OCI-LY7 (cell line): ENCODE measurements around the gene NTRK3. TPM values are rescaled to one million over a fixed set of nuclear protein-coding genes. Genes with fewer than 3 reads are reported as not detected.

ENCODE experiments used
- BruUV-seq: library from RNA; stranded (reverse); fragments of 400-500 nt; replicated peaks from 2 replicates; lab custom pipeline; 2021; lab: Mats Ljungman, UMichigan
- CTCF ChIA-PET: fragments of 300-600 bp; sonication (Branson Sonifier 250); formaldehyde crosslinking; loops from one replicate; lab custom pipeline; 2022; ENCODE audit warnings: antibody characterized with exemption; ENCODE audit not compliant: unreplicated experiment; lab: Charles Lee
- POLR2A ChIA-PET: fragments of 300-600 bp; sonication (Branson Sonifier 250); formaldehyde crosslinking; loops from one replicate; lab custom pipeline; 2022; ENCODE audit warnings: antibody characterized with exemption; lab: Charles Lee
- DNase-seq: peaks from one replicate; pipeline ENCODE4 v3.0.0-alpha.2; 2015; ENCODE audit warnings: low spot score
- H2AFZ ChIP-seq: fragments of 200-600 bp; sonication (generic), shearing (Covaris generic); 2 replicates; pipeline ENCODE4 v1.6.1; 2014; ENCODE audit warnings: mild to moderate bottlenecking, antibody characterized with exemption, low read length, moderate library complexity
- H3K27ac ChIP-seq: fragments of 200-600 bp; sonication (generic); 2 replicates; pipeline ENCODE4 v1.5.1; 2014; ENCODE audit warnings: mixed run types, low read depth, mild to moderate bottlenecking, moderate library complexity, low read length, inconsistent platforms; ENCODE audit not compliant: poor library complexity, severe bottlenecking
- H3K36me3 ChIP-seq: fragments of 200-600 bp; sonication (generic); 2 replicates; pipeline ENCODE4 v1.6.1; 2014; ENCODE audit warnings: mild to moderate bottlenecking, antibody characterized with exemption, low read length, moderate library complexity, mixed read lengths; ENCODE audit not compliant: insufficient read depth
- H3K4me1 ChIP-seq: fragments of 200-600 bp; sonication (generic); 2 replicates; pipeline ENCODE4 v1.5.1; 2014; ENCODE audit warnings: mild to moderate bottlenecking, low read length; ENCODE audit not compliant: insufficient read depth, poor library complexity, severe bottlenecking
- H3K4me2 ChIP-seq: fragments of 200-600 bp; sonication (generic); 2 replicates; pipeline ENCODE4 v1.6.1; 2014; ENCODE audit warnings: mild to moderate bottlenecking, low read length
- H3K4me3 ChIP-seq: fragments of 200-600 bp; sonication (generic); 2 replicates; pipeline ENCODE4 v1.5.1; 2014; ENCODE audit warnings: mild to moderate bottlenecking, low read depth, low read length; ENCODE audit not compliant: poor library complexity, severe bottlenecking
- H3K79me2 ChIP-seq: fragments of 200-600 bp; sonication (generic); 2 replicates; pipeline ENCODE4 v1.6.1; 2016; ENCODE audit warnings: low read depth, mild to moderate bottlenecking, low read length, moderate library complexity, mixed read lengths; ENCODE audit not compliant: insufficient read depth
- H3K9me2 ChIP-seq: fragments of 200-600 bp; sonication (generic); 2 replicates; pipeline ENCODE4 v1.6.1; 2016; ENCODE audit warnings: mild to moderate bottlenecking, low read length, mixed read lengths; ENCODE audit not compliant: insufficient read depth
- H3K9me3 ChIP-seq: fragments of 200-600 bp; sonication (generic); 2 replicates; pipeline ENCODE4 v1.6.1; 2014; ENCODE audit warnings: mild to moderate bottlenecking, mixed run types, low read length, mixed read lengths
- H4K20me1 ChIP-seq: fragments of 200-600 bp; sonication (generic); 2 replicates; pipeline ENCODE4 v1.6.1; 2014; ENCODE audit warnings: mild to moderate bottlenecking, antibody characterized with exemption, low read length, moderate library complexity, mixed read lengths; ENCODE audit not compliant: insufficient read depth
- CTCF ChIP-seq: fragments of 200-600 bp; sonication (generic); conservative IDR thresholded peaks from 2 replicates; pipeline ENCODE4 v1.5.1; 2014; ENCODE audit warnings: mild to moderate bottlenecking, antibody characterized with exemption, low read length, moderate library complexity, mixed read lengths
- EZH2phosphoT487 ChIP-seq: fragments of 200-600 bp; sonication (generic); IDR thresholded peaks from 2 replicates; pipeline ENCODE4 v1.6.1; 2018; ENCODE audit warnings: low read depth, borderline replicate concordance, mild to moderate bottlenecking, mixed run types, antibody characterized with exemption, low read length, moderate library complexity, mixed read lengths
- intact Hi-C: fragments of 100-400 bp; cut with micrococcal nuclease; formaldehyde crosslinking; loops from one replicate; pipeline ENCODE4 v1.10.0; 2022; ENCODE audit not compliant: unreplicated experiment
- total RNA-seq, 2 experiments: library from RNA; depleted of rRNA in 1 of 2; stranded (reverse); fragments of >200 nt in 1 of 2; shearing (Covaris generic) in 1 of 2; gene quantifications; 2 replicates each; pipeline ENCODE4 v1.2.3, GENCODE V29; 2014 to 2022

The NTRK3 gene
- total RNA-seq, 2 experiments from 2014 or later: 0.50 to 2.5 TPM

GRCh38 chr15:87906444-87906843, 350.1 kb downstream of the NTRK3 start:
- ChIA-PET CTCF (no interaction called here), POLR2A (no interaction called here)
- Histone ChIP-seq H3K27ac (no peak overlapping the region), H3K4me2 (no peak overlapping the region), H3K9me2 (no peaks in the 10 kb centered on the region), H3K36me3 (no peaks in the 10 kb centered on the region), H3K79me2 (no peaks in the 10 kb centered on the region), H3K9me3 (no peaks in the 10 kb centered on the region), H3K4me1 (no peaks in the 10 kb centered on the region), H3K4me3 (no peak overlapping the region), H4K20me1 (no peaks in the 10 kb centered on the region), H2AFZ (no peak overlapping the region)
- intact Hi-C loops: no loop called here
- BruUV-seq: no TSS peak
- no peak for TF ChIP-seq EZH2phosphoT487
- TF ChIP-seq CTCF: no peak
- DNase-seq: no peak

- Histone ChIP-seq H3K9me3 (no peaks in the 10 kb centered on the region), H4K20me1 (no peaks in the 10 kb centered on the region), H2AFZ (no peak overlapping the region), H3K79me2 (no peaks in the 10 kb centered on the region), H3K9me2 (no peaks in the 10 kb centered on the region), H3K36me3 (no peaks in the 10 kb centered on the region), H3K4me2 (no peak overlapping the region), H3K4me1 (no peaks in the 10 kb centered on the region), H3K4me3 (no peak overlapping the region), H3K27ac (no peak overlapping the region)
- no peak for DNase-seq
- no TSS peak for BruUV-seq
- POLR2A ChIA-PET: no interaction called here
- intact Hi-C loops: no loop called here
- no peak for TF ChIP-seq EZH2phosphoT487
- no peak for TF ChIP-seq CTCF
- CTCF ChIA-PET: no interaction called here
Observed at GRCh38 chr15:87902772-87903426, 353.6 kb downstream of the NTRK3 start.

DNA sequence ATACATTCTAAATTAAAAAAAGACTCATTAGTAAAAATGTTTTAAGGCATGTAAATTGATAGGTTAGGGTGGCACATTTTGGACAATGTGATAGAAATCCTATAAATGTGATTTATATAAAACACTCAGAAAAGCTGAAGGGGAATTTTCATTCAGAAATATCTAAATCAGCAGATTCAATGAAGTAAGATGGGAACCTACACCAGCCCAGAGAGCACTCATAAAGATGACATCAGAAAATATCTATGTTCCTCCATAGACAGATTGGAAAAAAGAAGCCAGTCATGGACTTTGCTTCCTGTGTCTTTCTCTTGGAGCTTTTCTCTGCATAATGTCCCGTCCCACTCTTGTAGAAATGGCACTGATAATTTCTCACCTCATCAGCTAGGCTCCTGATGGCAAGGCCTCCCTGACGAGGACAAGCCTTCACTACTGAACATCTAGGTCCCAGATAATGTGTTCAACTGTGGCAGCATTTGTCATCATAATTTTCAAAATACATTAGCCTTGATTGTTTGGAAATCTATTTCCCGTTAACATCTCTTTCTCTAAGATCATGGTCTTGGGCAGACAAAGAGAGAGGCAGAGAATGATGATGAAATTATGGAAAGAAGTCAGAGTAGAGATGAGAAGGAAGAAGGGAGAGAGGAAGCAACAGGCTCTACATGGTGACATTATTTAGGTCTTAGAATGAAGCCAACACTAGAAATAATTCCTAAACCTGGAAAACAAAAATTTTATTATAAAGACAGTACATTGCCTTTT, 354.4 kb downstream of the NTRK3 start:
- Histone ChIP-seq H3K36me3 (no peaks in the 10 kb centered on the region), H3K9me2 (no peaks in the 10 kb centered on the region), H3K4me2 (no peak overlapping the region), H3K79me2 (no peaks in the 10 kb centered on the region), H4K20me1 (no peaks in the 10 kb centered on the region), H3K9me3 (no peaks in the 10 kb centered on the region), H3K4me1 (no peaks in the 10 kb centered on the region), H3K4me3 (no peak overlapping the region), H3K27ac (no peak overlapping the region), H2AFZ (no peak overlapping the region)
- no TSS peak for BruUV-seq
- intact Hi-C loops: no loop called here
- DNase-seq: no peak
- TF ChIP-seq CTCF (no peak), EZH2phosphoT487 (no peak)
- CTCF ChIA-PET: no interaction called here
- POLR2A ChIA-PET: no interaction called here
